Neural cell (in vitro differentiated cells): Measurements from ENCODE around the gene COBLL1. TPM values are rescaled to one million over a fixed set of nuclear protein-coding genes. Genes with fewer than 3 reads are reported as not detected.

Experiments used
- H2AFZ ChIP-seq: fragments of 200-600, 300-800 bp; sonication (generic), shearing (Covaris generic); 2 replicates; pipeline ENCODE4 v1.6.0; 2014; ENCODE audit warnings: low read depth, mild to moderate bottlenecking, antibody characterized with exemption, low read length, moderate library complexity
- H3F3A ChIP-seq: fragments of 200-600 bp; shearing (Covaris generic); 2 replicates; pipeline ENCODE4 v1.6.1; 2016; ENCODE audit warnings: mild to moderate bottlenecking, moderate library complexity, mixed read lengths, antibody characterized with exemption, low read length; ENCODE audit not compliant: insufficient read depth, poor library complexity, severe bottlenecking
- H3K27ac ChIP-seq: fragments of 200-600, 300-800 bp; sonication (generic), shearing (Covaris generic); 2 replicates; pipeline ENCODE4 v1.5.1; 2014; ENCODE audit warnings: mild to moderate bottlenecking, low read length, moderate library complexity
- H3K27me3 ChIP-seq: fragments of 300-800, 200-600 bp; sonication (generic), shearing (Covaris generic); 2 replicates; pipeline ENCODE4 v1.6.0; 2014; ENCODE audit warnings: mild to moderate bottlenecking, low read depth, low read length, moderate library complexity; ENCODE audit not compliant: insufficient read depth
- H3K36me3 ChIP-seq: fragments of 300-800, 200-600 bp; sonication (generic), shearing (Covaris generic); 2 replicates; pipeline ENCODE4 v1.5.1; 2014; ENCODE audit warnings: mild to moderate bottlenecking, antibody characterized with exemption, low read length, moderate library complexity; ENCODE audit not compliant: insufficient read depth
- H3K4me2 ChIP-seq: fragments of 300-800, 200-600 bp; sonication (generic), shearing (Covaris generic); 2 replicates; pipeline ENCODE4 v1.6.0; 2014; ENCODE audit warnings: mild to moderate bottlenecking, low read length
- H3K4me3 ChIP-seq: fragments of 300-800, 200-600 bp; sonication (generic), shearing (Covaris generic); 2 replicates; pipeline ENCODE4 v1.5.1; 2014; ENCODE audit warnings: mild to moderate bottlenecking, low read length, moderate library complexity
- H3K79me2 ChIP-seq: fragments of 200-600 bp; shearing (Covaris generic); replicated peaks from 2 replicates; pipeline ENCODE4 v1.6.0; 2014; ENCODE audit warnings: mild to moderate bottlenecking, low read length, moderate library complexity; ENCODE audit not compliant: insufficient read depth
- H3K9ac ChIP-seq: fragments of 300-800, 200-600 bp; sonication (generic), shearing (Covaris generic); 2 replicates; pipeline ENCODE4 v1.6.1; 2016; ENCODE audit warnings: mild to moderate bottlenecking, low read length, mixed read lengths
- H3K9me2 ChIP-seq: fragments of 200-600 bp; shearing (Covaris generic); 2 replicates; pipeline ENCODE4 v1.6.1; 2016; ENCODE audit warnings: mild to moderate bottlenecking, low read length, mixed read lengths; ENCODE audit not compliant: insufficient read depth
- H3K9me3 ChIP-seq: fragments of 200-600, 300-800 bp; sonication (generic), shearing (Covaris generic); 2 replicates; pipeline ENCODE4 v1.6.1; 2016; ENCODE audit warnings: mild to moderate bottlenecking, mixed run types, low read length, moderate library complexity, mixed read lengths
- H4K20me1 ChIP-seq: fragments of 200-600 bp; shearing (Covaris generic); 2 replicates; pipeline ENCODE4 v1.6.1; 2016; ENCODE audit warnings: mild to moderate bottlenecking, mixed run types; ENCODE audit not compliant: insufficient read depth
- EP300 ChIP-seq: fragments of 450-650 bp; conservative IDR thresholded peaks from 2 replicates; pipeline ENCODE4 v1.6.1; 2014; ENCODE audit warnings: antibody characterized with exemption, mild to moderate bottlenecking, moderate library complexity; ENCODE audit not compliant: poor library complexity, severe bottlenecking
- EZH2 ChIP-seq: fragments of 200-600, 300-800 bp; shearing (Covaris generic), sonication (generic); IDR thresholded peaks from 2 replicates; pipeline ENCODE4 v1.6.1; 2014; ENCODE audit warnings: antibody characterized with exemption, low read length, borderline replicate concordance, mild to moderate bottlenecking; ENCODE audit not compliant: insufficient read depth, poor library complexity, severe bottlenecking
- MXI1 ChIP-seq: fragments of 450-650 bp; conservative IDR thresholded peaks from 2 replicates; pipeline ENCODE4 v1.6.1; 2014; ENCODE audit warnings: antibody characterized with exemption, mild to moderate bottlenecking; ENCODE audit not compliant: poor library complexity, severe bottlenecking
- POLR2AphosphoS5 ChIP-seq: IDR thresholded peaks from 2 replicates; pipeline ENCODE4 v1.6.1; 2012
- RAD21 ChIP-seq: fragments of 450-650 bp; conservative IDR thresholded peaks from 2 replicates; pipeline ENCODE4 v1.6.1; 2014; ENCODE audit warnings: antibody characterized with exemption, mild to moderate bottlenecking, moderate library complexity
- REST ChIP-seq: IDR thresholded peaks from 2 replicates; pipeline ENCODE4 v1.6.1; 2012; ENCODE audit warnings: borderline replicate concordance
- SMC3 ChIP-seq: fragments of 450-650 bp; conservative IDR thresholded peaks from 2 replicates; pipeline ENCODE4 v1.6.1; 2014; ENCODE audit warnings: antibody characterized with exemption, mild to moderate bottlenecking, moderate library complexity; ENCODE audit not compliant: poor library complexity
- TAF1 ChIP-seq: IDR thresholded peaks from 2 replicates; pipeline ENCODE4 v1.6.1; 2012; ENCODE audit warnings: low read depth
- polyA plus RNA-seq: library from polyadenylated mRNA; depleted of rRNA; stranded (reverse); fragments of >200 nt; gene quantifications from 2 replicates; pipeline ENCODE4 v1.2.3, GENCODE V29; 2014
- TF ChIP-seq, protein P1 (sequence below): fragments of 450-650 bp; IDR thresholded peaks from 2 replicates; pipeline ENCODE4 v1.5.1; 2014; ENCODE audit warnings: antibody characterized with exemption, mild to moderate bottlenecking, moderate library complexity; ENCODE audit not compliant: poor library complexity, severe bottlenecking

COBLL1 gene
- polyA plus RNA-seq, 1 donor from 2014 or later = 0.11 TPM

DNA sequence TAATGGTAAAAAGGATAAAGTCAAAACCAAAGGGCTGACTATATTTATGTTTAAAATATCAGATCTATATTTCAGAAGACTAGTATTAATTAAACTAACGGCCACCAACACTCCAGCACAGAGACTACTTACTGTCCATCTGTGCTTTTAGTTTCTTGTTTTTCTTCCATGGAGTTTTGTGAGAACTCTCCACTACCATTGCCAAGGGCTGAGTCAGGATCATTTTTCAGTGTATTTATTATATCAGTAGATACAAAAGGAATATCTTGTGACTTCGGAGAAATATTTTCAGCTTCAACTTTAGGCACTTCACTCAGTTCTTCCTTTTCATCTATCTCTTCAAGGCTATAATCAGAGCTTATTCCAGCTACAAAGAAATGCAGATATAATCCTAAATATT, 141.2 kb downstream of the COBLL1 start:
- no peak overlapping the region for H3K27ac ChIP-seq
- H3K36me3 ChIP-seq = no peaks in the 10 kb centered on the region
- no peak overlapping the region for H3K4me2 ChIP-seq

GRCh38 chr2:164697688-164698461, 143.7 kb downstream of the COBLL1 start:
- Histone ChIP-seq H3F3A (no peaks in the 10 kb centered on the region), H3K9me2 (no peaks in the 10 kb centered on the region), H3K27ac (no peak overlapping the region), H3K36me3 (no peaks in the 10 kb centered on the region), H4K20me1 (no peaks in the 10 kb centered on the region), H3K79me2 (no peaks in the 10 kb centered on the region), H3K9ac (no peak overlapping the region), H3K4me2 (no peak overlapping the region), H2AFZ (no peak overlapping the region), H3K27me3 (no peaks in the 10 kb centered on the region), H3K4me3 (no peak overlapping the region), H3K9me3 (no peaks in the 10 kb centered on the region)
- TF ChIP-seq, protein P1, sequence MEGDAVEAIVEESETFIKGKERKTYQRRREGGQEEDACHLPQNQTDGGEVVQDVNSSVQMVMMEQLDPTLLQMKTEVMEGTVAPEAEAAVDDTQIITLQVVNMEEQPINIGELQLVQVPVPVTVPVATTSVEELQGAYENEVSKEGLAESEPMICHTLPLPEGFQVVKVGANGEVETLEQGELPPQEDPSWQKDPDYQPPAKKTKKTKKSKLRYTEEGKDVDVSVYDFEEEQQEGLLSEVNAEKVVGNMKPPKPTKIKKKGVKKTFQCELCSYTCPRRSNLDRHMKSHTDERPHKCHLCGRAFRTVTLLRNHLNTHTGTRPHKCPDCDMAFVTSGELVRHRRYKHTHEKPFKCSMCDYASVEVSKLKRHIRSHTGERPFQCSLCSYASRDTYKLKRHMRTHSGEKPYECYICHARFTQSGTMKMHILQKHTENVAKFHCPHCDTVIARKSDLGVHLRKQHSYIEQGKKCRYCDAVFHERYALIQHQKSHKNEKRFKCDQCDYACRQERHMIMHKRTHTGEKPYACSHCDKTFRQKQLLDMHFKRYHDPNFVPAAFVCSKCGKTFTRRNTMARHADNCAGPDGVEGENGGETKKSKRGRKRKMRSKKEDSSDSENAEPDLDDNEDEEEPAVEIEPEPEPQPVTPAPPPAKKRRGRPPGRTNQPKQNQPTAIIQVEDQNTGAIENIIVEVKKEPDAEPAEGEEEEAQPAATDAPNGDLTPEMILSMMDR = peak; percentile 56
- TF ChIP-seq EZH2 (no peak), EP300 (no peak), REST (no peak)

More for the DNA sequence above, 141.2 kb downstream of the COBLL1 start:
- H3K79me2 ChIP-seq = no peaks in the 10 kb centered on the region
- no peak for TF ChIP-seq POLR2AphosphoS5
- no peak for TF ChIP-seq REST
- no peak for TF ChIP-seq SMC3
- TF ChIP-seq EP300 = no peak
- TF ChIP-seq, protein P1 = no peak
- TF ChIP-seq MXI1 = no peak
- TF ChIP-seq TAF1 = no peak
- no peak for TF ChIP-seq EZH2
- TF ChIP-seq RAD21 = no peak
- H4K20me1 ChIP-seq = no peaks in the 10 kb centered on the region
- no peaks in the 10 kb centered on the region for H3K27me3 ChIP-seq
- no peak overlapping the region for H3K4me3 ChIP-seq
- H3K9ac ChIP-seq = no peak overlapping the region
- H3K9me3 ChIP-seq = no peaks in the 10 kb centered on the region
- H3F3A ChIP-seq = no peaks in the 10 kb centered on the region
- H2AFZ ChIP-seq = no peak overlapping the region
- no peaks in the 10 kb centered on the region for H3K9me2 ChIP-seq
